BJ (cell line): Measurements from ENCODE around the gene BANP. TPM values are rescaled to one million over a fixed set of nuclear protein-coding genes. Genes with fewer than 3 reads are reported as not detected.
"Not testable (repeated sequence)": the region's sequence is repeated elsewhere in the genome, so short reads cannot be mapped to it uniquely, and the experiment has no call there.

ENCODE experiments used
- CTCF ChIA-PET: fragments of 350-600 bp; formaldehyde crosslinking; extraction: SDS; loops from one replicate; lab custom pipeline; 2021; ENCODE audit warnings: antibody characterized with exemption, inconsistent platforms; lab: Yijun Ruan, JAX
- POLR2A ChIA-PET: fragments of 300-600 bp; sonication (Branson Sonifier 250); formaldehyde crosslinking; extraction: SDS; loops from one replicate; lab custom pipeline; 2021; ENCODE audit warnings: antibody characterized with exemption; lab: Charles Lee
- DNase-seq: peaks from one replicate; pipeline ENCODE4 v3.0.0-alpha.2; 2011; ENCODE audit warnings: low read depth
- H3K27me3 ChIP-seq: 2 replicates; pipeline ENCODE4 v1.6.0; 2011; ENCODE audit warnings: low read length; ENCODE audit not compliant: control insufficient read depth, insufficient read depth
- H3K36me3 ChIP-seq: 2 replicates; pipeline ENCODE4 v1.5.1; 2011; ENCODE audit warnings: low read length; ENCODE audit not compliant: control insufficient read depth, insufficient read depth
- H3K4me3 ChIP-seq: 2 replicates; pipeline ENCODE4 v1.5.1; 2011; ENCODE audit warnings: low read depth, mild to moderate bottlenecking, control low read depth, low read length
- polyA plus RNA-seq: library from polyadenylated mRNA; depleted of rRNA; stranded (reverse); fragments of >200 nt; gene quantifications from 2 replicates; pipeline ENCODE4 v1.2.3, GENCODE V29; 2011
- TF ChIP-seq, protein P1 (sequence below): IDR thresholded peaks from 2 replicates; pipeline ENCODE4 v1.5.1; 2011; ENCODE audit warnings: low read depth, mild to moderate bottlenecking, control low read depth, inconsistent platforms, low read length, moderate library complexity; ENCODE audit not compliant: insufficient read depth

Gene BANP
- polyA plus RNA-seq, 1 experiment = 16.5 TPM

DNA sequence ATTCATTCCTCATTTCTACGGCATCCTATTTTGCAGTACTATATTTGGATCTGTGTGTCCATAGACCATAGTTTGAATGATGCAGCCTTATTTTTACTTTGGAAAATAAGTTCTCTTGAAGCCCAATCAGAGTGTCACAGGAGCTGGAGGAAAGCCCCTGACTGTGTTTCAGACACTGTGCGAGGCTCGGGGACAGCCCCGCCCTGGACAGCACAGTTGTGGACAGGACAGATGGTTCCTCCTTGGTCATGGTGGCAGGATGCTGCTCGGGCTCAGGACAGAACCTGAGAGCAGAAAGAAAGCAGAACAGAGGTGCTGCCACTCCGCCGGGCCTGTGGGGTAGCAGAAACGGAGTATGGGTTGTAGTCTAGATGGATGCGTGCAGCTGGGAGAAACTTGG lies 22.9 kb downstream of the BANP start:
- Histone ChIP-seq H3K4me3 (no peak overlapping the region), H3K36me3 (peaks cover 2% of the 10 kb centered on the region; the same call in 1 of the 2 replicates), H3K27me3 (no peaks in the 10 kb centered on the region)
- TF ChIP-seq, protein P1, sequence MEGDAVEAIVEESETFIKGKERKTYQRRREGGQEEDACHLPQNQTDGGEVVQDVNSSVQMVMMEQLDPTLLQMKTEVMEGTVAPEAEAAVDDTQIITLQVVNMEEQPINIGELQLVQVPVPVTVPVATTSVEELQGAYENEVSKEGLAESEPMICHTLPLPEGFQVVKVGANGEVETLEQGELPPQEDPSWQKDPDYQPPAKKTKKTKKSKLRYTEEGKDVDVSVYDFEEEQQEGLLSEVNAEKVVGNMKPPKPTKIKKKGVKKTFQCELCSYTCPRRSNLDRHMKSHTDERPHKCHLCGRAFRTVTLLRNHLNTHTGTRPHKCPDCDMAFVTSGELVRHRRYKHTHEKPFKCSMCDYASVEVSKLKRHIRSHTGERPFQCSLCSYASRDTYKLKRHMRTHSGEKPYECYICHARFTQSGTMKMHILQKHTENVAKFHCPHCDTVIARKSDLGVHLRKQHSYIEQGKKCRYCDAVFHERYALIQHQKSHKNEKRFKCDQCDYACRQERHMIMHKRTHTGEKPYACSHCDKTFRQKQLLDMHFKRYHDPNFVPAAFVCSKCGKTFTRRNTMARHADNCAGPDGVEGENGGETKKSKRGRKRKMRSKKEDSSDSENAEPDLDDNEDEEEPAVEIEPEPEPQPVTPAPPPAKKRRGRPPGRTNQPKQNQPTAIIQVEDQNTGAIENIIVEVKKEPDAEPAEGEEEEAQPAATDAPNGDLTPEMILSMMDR = no peak
- POLR2A ChIA-PET = no interaction called here
- CTCF ChIA-PET = interaction anchor here (2.1 kb wide), 1 partner anchor 9 kb away, joined by 10 read pairs; no protein-coding TSS in a partner anchor
- DNase-seq = no peak

DNA sequence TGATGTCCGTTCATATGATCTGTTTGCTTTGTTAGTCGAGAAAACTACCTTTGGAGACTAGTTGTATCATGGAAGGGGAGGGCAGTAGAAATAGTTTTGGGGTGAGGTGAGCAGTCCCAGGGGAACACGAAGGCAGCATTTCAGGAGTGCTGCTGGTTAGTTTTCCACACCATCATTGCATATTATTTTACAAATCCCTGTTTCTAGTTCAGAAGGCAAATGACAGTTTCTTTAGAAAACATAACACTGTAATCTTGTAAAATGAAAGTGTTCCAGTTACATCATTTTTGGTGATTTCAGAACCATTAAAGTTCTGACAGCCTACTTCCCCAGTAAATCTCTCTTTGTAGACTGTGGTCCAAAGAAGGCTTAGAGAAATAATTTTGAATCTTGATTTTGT lies 25.4 kb downstream of the BANP start:
- TF ChIP-seq, protein P1 = no peak
- H3K27me3 ChIP-seq = no peaks in the 10 kb centered on the region
- CTCF ChIA-PET = no interaction called here
- DNase-seq = no peak
- no peaks in the 10 kb centered on the region; the same call in 1 of the 2 replicates for H3K36me3 ChIP-seq
- POLR2A ChIA-PET = no interaction called here
- H3K4me3 ChIP-seq = no peak overlapping the region

DNA sequence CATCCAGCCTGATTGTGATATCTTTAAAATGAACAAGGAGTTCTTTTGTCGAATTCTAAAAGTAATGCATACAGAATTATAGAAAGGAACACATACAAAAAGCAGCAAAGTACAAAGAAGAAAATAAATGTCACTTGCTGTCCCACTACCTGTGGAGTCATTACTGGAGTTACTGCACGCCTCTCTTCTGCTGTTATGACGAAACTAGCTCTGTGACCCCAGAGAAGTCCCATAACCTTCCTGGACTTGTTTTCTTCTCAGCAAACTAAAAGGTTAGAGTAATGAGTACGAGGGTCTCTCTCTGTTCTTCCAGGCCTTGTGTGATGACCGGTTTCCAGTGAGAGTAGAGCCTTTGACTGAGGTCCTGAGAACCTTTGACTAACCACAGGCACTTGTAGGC lies 26.9 kb downstream of the BANP start:
- TF ChIP-seq, protein P1 = no peak
- H3K4me3 ChIP-seq = no peak overlapping the region
- no peak for DNase-seq
- POLR2A ChIA-PET = no interaction called here
- CTCF ChIA-PET = no interaction called here
- no peaks in the 10 kb centered on the region for H3K27me3 ChIP-seq
- H3K36me3 ChIP-seq = no peaks in the 10 kb centered on the region

DNA sequence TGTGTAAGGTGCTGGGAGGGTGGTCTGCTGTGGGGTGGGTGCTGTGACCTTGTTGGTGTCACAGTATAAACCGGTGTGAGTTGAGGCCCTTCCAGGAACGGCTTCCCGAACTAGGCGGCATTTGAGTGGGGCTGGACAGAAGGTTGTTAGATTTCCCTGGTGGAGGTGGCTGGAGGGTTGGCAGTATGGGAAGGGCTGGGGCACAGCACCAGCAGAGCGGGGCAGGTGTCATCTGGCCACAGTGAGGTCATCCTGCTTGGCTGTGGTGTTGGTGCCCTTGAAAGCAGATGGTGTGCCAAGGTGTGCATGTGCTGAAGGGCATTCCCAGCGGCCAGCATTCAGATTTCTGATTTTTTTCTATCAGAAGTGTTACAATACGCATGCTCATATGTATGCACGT lies 28.1 kb downstream of the BANP start:
- no peak for DNase-seq
- ChIA-PET CTCF (no interaction called here), POLR2A (no interaction called here)
- TF ChIP-seq, protein P1 = no peak
- no peaks in the 10 kb centered on the region for H3K36me3 ChIP-seq
- H3K4me3 ChIP-seq = no peak overlapping the region
- H3K27me3 ChIP-seq = no peaks in the 10 kb centered on the region

DNA sequence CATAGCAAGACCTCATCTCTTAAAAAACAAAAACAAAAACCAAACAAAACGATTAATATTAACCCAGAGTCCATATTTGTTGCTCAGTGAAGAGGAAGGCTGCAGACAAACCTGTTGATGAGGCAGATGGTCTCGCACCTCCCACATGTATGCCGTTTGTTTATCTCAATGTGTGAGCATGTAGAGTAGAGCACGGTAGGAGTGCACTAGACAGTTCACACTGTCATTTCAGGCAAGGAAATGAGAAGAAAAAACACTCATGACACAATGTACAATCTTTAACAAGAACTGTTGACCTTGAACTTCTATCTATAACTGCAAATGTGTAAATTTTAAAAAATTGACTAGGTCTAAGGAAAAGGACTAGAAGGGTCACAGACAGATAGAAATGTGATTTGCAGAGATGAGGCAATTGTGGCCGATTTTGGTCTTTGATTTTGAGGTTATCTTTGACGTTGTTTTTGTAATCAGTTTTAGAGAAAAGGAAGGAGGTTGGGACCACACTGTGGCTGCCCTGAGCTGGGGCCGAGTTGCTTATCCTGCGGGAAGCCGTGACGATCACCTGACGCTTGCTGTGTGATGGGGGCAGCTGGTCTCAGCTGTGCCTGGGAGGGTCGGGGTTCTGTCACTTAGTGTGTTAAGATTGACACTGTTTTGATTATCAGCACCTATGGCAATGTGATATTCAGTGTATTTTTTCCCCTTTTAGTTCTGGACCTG lies 28.8 kb downstream of the BANP start:
- H3K27me3 ChIP-seq, POLR2A ChIA-PET, DNase-seq, H3K36me3 ChIP-seq, CTCF ChIA-PET, H3K4me3 ChIP-seq: not testable (repeated sequence)

DNA sequence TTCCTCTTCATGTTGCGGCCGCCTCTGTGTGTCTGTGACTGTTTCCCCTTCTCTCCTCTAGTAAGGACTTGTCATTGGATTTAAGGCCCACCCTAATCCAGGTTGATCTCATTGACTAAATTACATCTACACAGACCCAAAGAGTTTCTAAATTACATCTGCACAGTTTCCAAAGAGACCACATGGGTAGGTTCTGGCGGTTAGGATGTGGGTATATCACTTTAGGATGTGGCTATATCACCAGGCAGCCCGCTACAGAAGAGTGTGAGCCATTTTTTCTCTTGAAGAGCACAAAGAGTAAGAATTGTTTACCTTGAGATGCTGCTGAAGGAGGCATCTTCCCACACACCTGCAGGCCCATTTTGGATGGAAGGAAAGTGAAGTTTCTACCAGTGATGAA lies 30.1 kb downstream of the BANP start:
- H3K4me3 ChIP-seq, POLR2A ChIA-PET, DNase-seq, H3K36me3 ChIP-seq, H3K27me3 ChIP-seq, CTCF ChIA-PET: not testable (repeated sequence)
